ENCODE measurements around the gene ECM1.

The ECM1 gene

GRCh38 chr1:150507912-150508864 lies at the start of gene ECM1:
ECM1 (plus strand) TSS chr1:150508109; CDS start chr1:150508210, 101 bp downstream.
- DNase-seq (ENCODE audit: low read depth), result no peak

DNA sequence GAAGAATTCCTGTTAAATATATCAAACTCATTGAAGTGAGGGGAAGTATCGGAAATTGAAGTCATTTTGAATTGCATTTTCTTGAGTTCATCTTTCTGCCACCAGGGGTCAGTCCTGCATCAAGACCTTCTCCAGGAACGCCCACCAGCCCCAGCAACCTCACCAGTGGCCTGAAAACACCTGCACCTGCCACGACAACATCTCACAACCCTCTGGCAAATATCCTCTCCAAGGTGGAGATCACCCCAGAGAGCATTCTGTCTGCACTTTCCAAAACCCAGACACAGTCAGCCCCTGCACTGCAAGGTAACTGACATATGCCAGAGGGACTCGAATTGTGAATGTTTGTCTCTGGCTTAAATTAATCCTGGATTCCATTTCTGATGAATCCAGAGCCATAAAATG lies 43.5 kb upstream of the ECM1 start:
- DNase-seq (ENCODE audit: low read depth), result no peak

GRCh38 chr1:150466964-150467363 lies 40.9 kb upstream of the ECM1 start:
- DNase-seq (ENCODE audit: low read depth), result no peak

DNA sequence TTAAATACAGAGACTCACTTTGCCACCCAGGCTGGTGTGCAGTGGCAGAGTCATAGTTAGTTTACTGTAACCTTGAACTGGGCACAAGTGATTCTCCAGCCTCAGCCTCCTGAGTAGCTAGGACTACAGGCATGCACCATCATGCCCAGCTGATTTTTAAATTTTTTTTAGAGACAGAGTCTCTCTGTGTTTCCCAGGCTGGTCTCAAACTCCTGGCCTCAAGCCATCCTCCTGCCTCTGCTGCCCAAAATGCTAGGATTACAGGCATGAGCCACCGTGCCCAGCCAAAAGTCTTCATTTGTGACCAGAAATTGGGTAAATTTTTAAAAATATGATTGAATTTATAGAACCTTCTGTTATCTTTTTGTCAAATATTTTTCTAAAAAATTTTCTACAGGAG lies 38.6 kb upstream of the ECM1 start:
- DNase-seq (ENCODE audit: low read depth), result no peak

DNA sequence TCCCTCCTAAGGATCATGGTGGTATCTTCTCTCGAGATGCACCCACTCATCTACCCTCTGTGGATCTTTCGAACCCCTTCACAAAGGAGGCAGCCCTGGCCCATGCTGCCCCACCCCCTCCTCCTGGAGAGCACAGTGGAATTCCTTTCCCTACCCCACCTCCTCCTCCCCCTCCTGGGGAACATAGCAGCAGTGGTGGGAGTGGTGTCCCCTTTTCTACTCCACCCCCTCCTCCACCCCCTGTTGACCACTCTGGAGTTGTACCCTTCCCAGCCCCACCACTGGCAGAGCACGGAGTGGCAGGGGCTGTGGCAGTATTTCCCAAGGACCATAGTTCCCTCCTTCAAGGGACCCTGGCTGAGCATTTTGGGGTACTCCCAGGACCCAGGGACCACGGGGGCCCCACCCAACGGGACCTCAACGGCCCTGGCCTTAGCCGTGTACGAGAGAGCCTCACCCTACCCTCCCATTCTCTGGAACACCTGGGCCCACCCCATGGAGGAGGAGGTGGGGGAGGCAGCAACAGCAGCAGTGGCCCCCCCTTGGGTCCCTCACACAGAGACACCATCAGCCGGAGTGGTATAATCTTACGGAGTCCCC lies 35.2 kb upstream of the ECM1 start:
- DNase-seq (ENCODE audit: low read depth), result no peak

GRCh38 chr1:150473659-150474058 lies 34.2 kb upstream of the ECM1 start:
- DNase-seq (ENCODE audit: low read depth), result no peak

DNA sequence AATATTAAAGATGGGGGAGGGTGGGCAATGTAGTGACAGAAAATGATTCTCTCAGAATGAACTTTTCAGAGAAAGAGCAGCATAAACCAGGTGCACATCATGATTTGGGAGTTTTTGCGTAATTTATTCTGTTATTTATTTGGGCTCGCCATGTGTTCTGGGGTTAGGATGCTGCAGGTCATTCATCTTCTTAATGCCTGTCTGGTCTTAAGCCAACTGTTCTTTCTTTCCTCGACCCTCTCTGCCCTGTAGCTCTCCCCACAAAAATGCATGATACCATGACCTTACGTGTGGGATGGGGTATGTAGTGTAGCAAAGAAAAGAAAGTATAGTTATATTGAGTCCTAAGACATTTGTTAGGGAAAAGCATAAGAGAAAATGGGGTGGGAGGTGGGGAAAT lies 33.0 kb upstream of the ECM1 start:
- no peak for DNase-seq (ENCODE audit: low read depth)

DNA sequence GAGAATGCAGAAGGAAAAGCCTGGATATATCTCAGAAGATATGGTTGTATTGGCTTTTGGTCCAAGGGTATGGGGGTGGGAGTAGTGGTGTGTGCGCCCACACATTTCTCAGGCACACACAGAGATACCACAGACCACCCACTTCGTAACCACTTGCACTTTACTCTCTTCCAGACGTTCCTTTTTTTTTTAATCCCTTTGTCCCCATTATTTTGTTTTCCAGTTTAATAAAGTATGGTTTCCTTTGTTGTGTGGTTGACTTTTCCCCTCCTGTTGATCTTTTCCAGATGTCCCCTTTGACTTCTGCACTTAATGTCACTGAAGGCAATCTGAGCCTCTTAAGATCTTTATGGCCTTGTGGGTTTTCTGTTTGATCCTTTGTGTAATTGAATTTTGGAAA lies 31.2 kb upstream of the ECM1 start:
- DNase-seq (ENCODE audit: low read depth), result no peak

DNA sequence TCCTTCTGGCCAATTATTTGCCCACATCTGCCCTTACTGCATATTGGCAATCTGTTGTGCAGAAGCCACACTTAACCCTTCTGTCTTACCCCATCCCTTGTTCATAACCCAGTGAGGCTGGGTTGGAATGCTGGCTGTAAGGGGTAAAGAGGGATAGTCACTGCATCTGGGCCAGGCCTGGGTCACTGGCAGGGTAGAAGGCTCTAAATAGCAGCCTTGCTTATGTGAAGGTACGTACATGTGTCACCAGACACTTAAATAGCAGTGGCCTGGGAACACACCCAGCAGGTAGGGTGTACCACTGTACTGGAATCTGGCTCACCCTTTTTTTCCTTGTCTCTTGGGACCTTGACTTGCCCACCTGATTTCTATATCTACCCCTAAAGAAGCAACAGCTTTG lies 30.6 kb upstream of the ECM1 start:
- no peak for DNase-seq (ENCODE audit: low read depth)

DNA sequence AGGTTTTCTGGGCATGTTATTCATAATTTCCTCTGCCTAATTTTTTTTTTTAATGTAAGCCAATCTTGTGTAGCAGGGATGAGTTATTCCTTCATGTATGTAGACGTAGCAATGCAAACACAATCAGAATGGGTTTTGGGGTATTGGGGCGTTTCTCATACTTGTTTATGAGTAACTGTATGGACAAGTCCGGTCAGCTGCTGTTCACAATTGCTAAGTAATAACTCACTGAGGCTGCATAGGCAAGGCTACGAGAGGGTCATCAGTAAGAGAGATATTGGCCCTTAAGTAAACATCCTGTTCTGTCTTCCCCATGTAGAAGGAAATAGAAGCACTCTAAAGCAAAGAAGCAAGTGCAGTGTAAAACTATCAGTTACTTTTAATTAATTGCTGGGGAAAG lies 30.2 kb upstream of the ECM1 start:
- DNase-seq (ENCODE audit: low read depth), result no peak

- no peak for DNase-seq (ENCODE audit: low read depth)
These were observed 28.5 kb upstream of the ECM1 start for GRCh38 chr1:150479370-150479769.

DNA sequence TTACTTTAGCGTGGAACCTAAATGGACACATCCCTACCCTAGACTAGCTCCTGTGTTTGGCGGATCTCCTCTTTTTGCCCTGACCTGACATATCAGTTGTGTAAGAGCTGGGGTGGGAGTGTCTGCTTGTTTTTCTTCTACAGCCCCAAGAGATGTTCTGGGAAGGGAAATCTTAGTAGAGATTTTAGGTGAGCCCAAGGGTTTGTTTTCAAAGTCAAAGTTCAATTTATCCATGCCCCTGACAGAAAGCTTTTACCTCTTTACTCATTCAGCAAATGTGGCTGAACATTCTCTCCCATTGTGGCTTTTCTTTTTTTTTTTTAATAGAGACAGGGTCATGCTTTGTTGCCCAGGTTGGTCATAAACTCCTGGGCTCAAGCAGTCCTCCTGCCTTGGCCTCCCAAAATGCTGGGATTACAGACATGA lies 28.0 kb upstream of the ECM1 start:
- no peak for DNase-seq (ENCODE audit: low read depth)

- no peak for DNase-seq (ENCODE audit: low read depth)
These were observed 23.5 kb upstream of the ECM1 start for GRCh38 chr1:150484431-150484830.

DNA sequence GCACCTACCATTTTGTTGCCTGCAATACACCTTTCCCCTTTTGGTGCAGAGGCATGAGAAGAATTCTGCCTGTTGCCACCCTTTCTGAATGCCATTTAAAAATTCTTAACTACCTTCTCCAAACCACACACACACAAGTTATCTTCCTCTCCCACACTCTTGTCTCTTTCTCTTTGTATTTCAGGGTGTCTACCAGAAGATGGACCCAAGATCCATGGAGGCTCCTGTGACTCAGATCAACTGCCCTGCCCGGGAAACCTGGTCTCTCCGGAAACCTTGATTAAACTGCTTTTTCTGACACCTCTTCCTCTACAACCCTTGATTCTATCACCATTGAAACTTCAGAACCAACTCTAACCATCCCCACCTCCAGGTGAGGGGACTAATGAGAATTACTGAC lies 23.0 kb upstream of the ECM1 start:
- no peak for DNase-seq (ENCODE audit: low read depth)

GRCh38 chr1:150486966-150487762 lies 20.7 kb upstream of the ECM1 start, which contains the start of gene TARS2:
TARS2 (plus strand) TSS chr1:150487419; CDS start chr1:150487451, 32 bp downstream.
- peak; percentile 91 for DNase-seq (ENCODE audit: low read depth)

- no peak for DNase-seq (ENCODE audit: low read depth)
These were observed 20.2 kb upstream of the ECM1 start for GRCh38 chr1:150487763-150488115.

DNA sequence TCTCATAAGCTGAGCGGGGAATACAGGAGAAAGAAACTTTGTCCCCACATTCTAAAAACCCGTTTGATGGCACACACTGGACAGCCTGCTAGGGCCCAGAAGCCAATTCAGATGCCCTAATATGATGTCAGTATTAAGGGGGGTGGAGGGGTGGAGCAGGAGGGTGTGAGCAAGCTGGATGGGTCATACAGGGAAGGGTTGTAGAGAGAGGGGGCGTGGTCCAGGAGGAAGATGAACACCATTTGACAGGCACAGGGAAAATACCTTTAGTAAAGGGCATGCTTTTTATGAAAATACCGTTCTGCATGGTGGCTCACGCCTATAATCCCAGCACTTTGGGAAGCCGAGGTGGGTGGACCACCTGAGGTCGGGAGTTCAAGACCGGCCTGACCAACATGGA lies 14.7 kb upstream of the ECM1 start:
- DNase-seq (ENCODE audit: low read depth), result no peak

- DNase-seq (ENCODE audit: low read depth), result no peak
These were observed 9.6 kb upstream of the ECM1 start for GRCh38 chr1:150498342-150498741.

GRCh38 chr1:150505431-150505830 lies 2.5 kb upstream of the ECM1 start:
- no peak for DNase-seq (ENCODE audit: low read depth)

DNA sequence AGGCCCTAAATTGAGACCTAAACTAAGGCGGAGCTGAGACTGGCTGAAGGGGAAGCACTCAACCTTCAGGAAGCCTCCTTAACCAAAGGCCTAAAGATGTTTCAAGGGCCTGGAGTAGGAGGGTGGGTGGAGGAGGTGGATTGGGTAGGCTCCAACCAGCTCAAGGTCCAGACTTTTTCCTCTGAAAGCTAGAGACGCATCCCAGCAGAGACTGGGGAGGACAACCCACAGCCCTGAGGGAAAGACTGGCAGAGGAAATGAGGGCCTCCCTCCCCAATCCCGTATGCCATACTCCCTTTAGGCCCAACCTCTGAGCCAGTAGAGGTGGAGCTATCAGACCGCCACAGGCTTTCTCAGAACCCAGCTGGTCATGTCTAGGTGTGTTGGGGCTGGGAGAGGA lies 1.1 kb downstream of the ECM1 start:
- no peak for DNase-seq (ENCODE audit: low read depth)

- no peak for DNase-seq (ENCODE audit: low read depth)
These were observed 3.6 kb downstream of the ECM1 start for GRCh38 chr1:150511551-150511950.

DNA sequence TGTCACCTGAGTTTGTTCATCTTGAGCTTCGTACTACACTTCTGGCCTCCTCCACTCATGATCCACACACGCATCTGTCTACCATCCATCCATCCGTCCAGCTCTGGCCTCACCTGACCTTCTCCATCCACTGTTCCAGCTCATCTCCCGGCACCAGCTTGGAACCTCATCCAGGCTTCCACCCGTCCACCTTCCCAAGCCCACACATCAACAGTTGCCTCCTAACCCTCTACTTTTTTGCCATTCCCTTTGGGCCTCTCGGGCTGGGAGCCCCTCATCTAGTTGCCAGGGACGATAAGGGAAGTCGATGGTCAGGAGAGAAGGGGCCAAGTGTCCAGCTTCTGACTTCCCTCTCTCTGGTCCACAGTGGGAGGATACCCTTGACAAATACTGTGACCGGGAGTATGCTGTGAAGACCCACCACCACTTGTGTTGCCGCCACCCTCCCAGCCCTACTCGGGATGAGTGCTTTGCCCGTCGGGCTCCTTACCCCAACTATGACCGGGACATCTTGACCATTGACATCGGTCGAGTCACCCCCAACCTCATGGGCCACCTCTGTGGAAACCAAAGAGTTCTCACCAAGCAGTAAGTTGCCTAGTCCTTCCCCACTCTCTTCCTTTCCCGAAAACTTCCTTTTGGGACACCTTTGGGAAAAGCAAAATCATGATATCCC lies 4.2 kb downstream of the ECM1 start:
- no peak for DNase-seq (ENCODE audit: low read depth)
